H9 (cell line): ENCODE measurements around the gene KLF16. TPM values are rescaled to one million over a fixed set of nuclear protein-coding genes. Genes with fewer than 3 reads are reported as not detected.

Source experiments
- DNase-seq: peaks from one replicate; pipeline ENCODE4 v3.0.0-alpha.2; 2017
- H2AFZ ChIP-seq: one replicate; pipeline ENCODE4 v1.6.1; 2013; ENCODE audit warnings: mild to moderate bottlenecking, low read length, control low read depth, moderate library complexity
- H2AK5ac ChIP-seq: 2 replicates; pipeline ENCODE4 v1.6.1; 2013; ENCODE audit warnings: low read length, control low read depth, mixed read lengths; ENCODE audit not compliant: insufficient read length
- H2BK120ac ChIP-seq: one replicate; pipeline ENCODE4 v1.6.1; 2013; ENCODE audit warnings: low read depth, mild to moderate bottlenecking, low read length, control low read depth, inconsistent platforms; ENCODE audit not compliant: poor library complexity, severe bottlenecking
- H2BK12ac ChIP-seq: 2 replicates; pipeline ENCODE4 v1.6.1; 2013; ENCODE audit warnings: low read length, control low read depth, mixed read lengths, low read depth; ENCODE audit not compliant: insufficient read length
- H2BK15ac ChIP-seq: 2 replicates; pipeline ENCODE4 v1.6.1; 2013; ENCODE audit warnings: low read depth, low read length, control low read depth
- H2BK20ac ChIP-seq: one replicate; pipeline ENCODE4 v1.6.1; 2013; ENCODE audit warnings: low read depth, mild to moderate bottlenecking, low read length, control low read depth, inconsistent platforms; ENCODE audit not compliant: poor library complexity, severe bottlenecking
- H2BK5ac ChIP-seq: 2 replicates; pipeline ENCODE4 v1.6.1; 2013; ENCODE audit warnings: low read length, control low read depth, mixed read lengths; ENCODE audit not compliant: insufficient read length
- H3K14ac ChIP-seq: 2 replicates; pipeline ENCODE4 v1.6.1; 2013; ENCODE audit warnings: low read length, control low read depth; ENCODE audit not compliant: insufficient read depth
- H3K18ac ChIP-seq: 2 replicates; pipeline ENCODE4 v1.6.1; 2013; ENCODE audit warnings: low read depth, mild to moderate bottlenecking, mixed read lengths, low read length, control low read depth; ENCODE audit not compliant: insufficient read length
- H3K23ac ChIP-seq: 2 replicates; pipeline ENCODE4 v1.6.1; 2013; ENCODE audit warnings: low read length, control low read depth, mixed read lengths, low read depth; ENCODE audit not compliant: insufficient read length
- H3K23me2 ChIP-seq: 2 replicates; pipeline ENCODE4 v1.6.1; 2013; ENCODE audit warnings: low read depth, mild to moderate bottlenecking, mixed read lengths, low read length, control low read depth; ENCODE audit not compliant: insufficient read length, poor library complexity, severe bottlenecking
- H3K27ac ChIP-seq: 2 replicates; pipeline ENCODE4 v1.5.1; 2013; ENCODE audit warnings: low read length, control low read depth, mixed read lengths, low read depth; ENCODE audit not compliant: insufficient read length
- H3K27me3 ChIP-seq: 2 replicates; pipeline ENCODE4 v1.6.1; 2013; ENCODE audit warnings: low read length, control low read depth, inconsistent platforms; ENCODE audit not compliant: insufficient read depth
- H3K4ac ChIP-seq: 2 replicates; pipeline ENCODE4 v1.6.1; 2013; ENCODE audit warnings: low read depth, mild to moderate bottlenecking, control low read depth, inconsistent platforms, low read length, moderate library complexity
- H3K4me1 ChIP-seq: 2 replicates; pipeline ENCODE4 v1.6.1; 2013; ENCODE audit warnings: low read length, control low read depth, inconsistent platforms; ENCODE audit not compliant: insufficient read depth
- H3K4me2 ChIP-seq: 2 replicates; pipeline ENCODE4 v1.6.1; 2013; ENCODE audit warnings: low read length, control low read depth, mixed read lengths; ENCODE audit not compliant: insufficient read length, insufficient read depth
- H3K56ac ChIP-seq: 2 replicates; pipeline ENCODE4 v1.6.1; 2013; ENCODE audit warnings: low read depth, mild to moderate bottlenecking, mixed read lengths, low read length, control low read depth; ENCODE audit not compliant: insufficient read length
- H3K79me1 ChIP-seq: 2 replicates; pipeline ENCODE4 v1.6.1; 2013; ENCODE audit warnings: low read depth, mild to moderate bottlenecking, moderate library complexity, low read length, control low read depth, inconsistent platforms; ENCODE audit not compliant: insufficient read depth, poor library complexity, severe bottlenecking
- H3K79me2 ChIP-seq: 2 replicates; pipeline ENCODE4 v1.6.1; 2013; ENCODE audit warnings: low read length, control low read depth, inconsistent platforms; ENCODE audit not compliant: insufficient read depth
- H3K9ac ChIP-seq: 2 replicates; pipeline ENCODE4 v1.6.1; 2013; ENCODE audit warnings: low read length, control low read depth, mixed read lengths; ENCODE audit not compliant: insufficient read length; ENCODE audit errors: extremely low read depth
- H3K9me3 ChIP-seq: one replicate; pipeline ENCODE4 v1.6.1; 2013; ENCODE audit warnings: low read depth, low read length, inconsistent platforms; ENCODE audit not compliant: control insufficient read depth
- H3T11ph ChIP-seq: one replicate; pipeline ENCODE4 v1.6.1; 2013; ENCODE audit warnings: mild to moderate bottlenecking, low read length, control low read depth, inconsistent platforms
- H4K20me1 ChIP-seq: one replicate; pipeline ENCODE4 v1.6.1; 2013; ENCODE audit not compliant: control insufficient read depth, insufficient read length, insufficient read depth
- H4K5ac ChIP-seq: 2 replicates; pipeline ENCODE4 v1.6.1; 2013; ENCODE audit warnings: low read depth, mild to moderate bottlenecking, mixed read lengths, low read length, control low read depth; ENCODE audit not compliant: insufficient read length
- H4K8ac ChIP-seq: replicated peaks from 2 replicates; pipeline ENCODE4 v1.6.1; 2013; ENCODE audit warnings: low read length, control low read depth, mixed read lengths, low read depth; ENCODE audit not compliant: insufficient read length
- H4K91ac ChIP-seq: 2 replicates; pipeline ENCODE4 v1.6.1; 2013; ENCODE audit warnings: low read depth, mild to moderate bottlenecking, moderate library complexity, mixed read lengths, low read length, control low read depth; ENCODE audit not compliant: insufficient read length
- H3K27ac Mint-ChIP-seq, 3 experiments: 2 replicates in 2 of 3; 3 replicates in 1 of 3; pipeline ENCODE4 v1.8.0; 2020 to 2021; ENCODE audit warnings: mixed read lengths in 3 of 3, mild to moderate bottlenecking in 1 of 3, moderate library complexity in 1 of 3
- H3K27me3 Mint-ChIP-seq: 2 replicates; pipeline ENCODE4 v1.8.0; 2021; ENCODE audit warnings: low read depth, mild to moderate bottlenecking, moderate library complexity, mixed read lengths
- H3K36me3 Mint-ChIP-seq, 3 experiments: 2 replicates in 2 of 3; 3 replicates in 1 of 3; pipeline ENCODE4 v1.8.0; 2020 to 2021; ENCODE audit warnings: low read depth in 3 of 3, mixed read lengths in 3 of 3; ENCODE audit not compliant: insufficient read depth in 1 of 3
- H3K4me1 Mint-ChIP-seq, 2 experiments: 2 replicates each; pipeline ENCODE4 v1.8.0; 2020; ENCODE audit warnings: mixed read lengths in 2 of 2
- H3K4me3 Mint-ChIP-seq, 2 experiments: 2 replicates in 1 of 2; 3 replicates in 1 of 2; pipeline ENCODE4 v1.8.0; 2020 to 2021; ENCODE audit warnings: mild to moderate bottlenecking in 2 of 2, mixed read lengths in 2 of 2, moderate library complexity in 1 of 2
- H3K9me3 Mint-ChIP-seq, 2 experiments: 2 replicates in 1 of 2; 3 replicates in 1 of 2; pipeline ENCODE4 v1.8.0; 2020; ENCODE audit warnings: mild to moderate bottlenecking in 2 of 2, mixed read lengths in 2 of 2, moderate library complexity in 1 of 2
- CTCF ChIP-seq: fragments of 200-600 bp; sonication (generic); conservative IDR thresholded peaks from 3 replicates; pipeline ENCODE4 v1.8.0; 2021; ENCODE audit warnings: antibody characterized with exemption, mild to moderate bottlenecking
- WGBS: extraction: QIAGEN DNeasy Blood & Tissue Kit; methylation state at CpG from one replicate; pipeline ENCODE4 v1.1.7; 2013; ENCODE audit warnings: missing lambda C conversion rate, low lambda C conversion rate, mixed read lengths; ENCODE audit not compliant: insufficient read length; ENCODE audit errors: extremely low coverage; 5-methylcytosine and 5-hydroxymethylcytosine counted together
- total RNA-seq: library from RNA; stranded (reverse); gene quantifications from 2 replicates; pipeline ENCODE4 v1.2.1, GENCODE V29; 2021

KLF16 gene
- total RNA-seq, 1 experiment from 2014 or later: 66.8 TPM

- Histone ChIP-seq H3K4ac (no peak overlapping the region), H3K4me2 (no peak overlapping the region), H2BK15ac (no peak overlapping the region), H3K9me3 (no peaks in the 10 kb centered on the region), H3K79me2 (peaks cover 9% of the 10 kb centered on the region; the same call in 1 of the 2 replicates), H2BK5ac (no peak overlapping the region), H2BK12ac (no peak overlapping the region), H2AFZ (no peak overlapping the region), H3K23ac (no peak overlapping the region), H3K27me3 (no peaks in the 10 kb centered on the region), H4K5ac (no peak overlapping the region), H3K27ac (no peak overlapping the region), H3K9ac (no peak overlapping the region), H4K8ac (no peak overlapping the region), H2BK20ac (no peak overlapping the region), H3K23me2 (peaks cover 21% of the 10 kb centered on the region), H3K18ac (no peak overlapping the region), H2BK120ac (no peak overlapping the region), H3K56ac (no peak overlapping the region), H2AK5ac (no peak overlapping the region), H4K91ac (no peak overlapping the region), H3K14ac (no peak overlapping the region), H3K79me1 (peaks cover 10% of the 10 kb centered on the region), H4K20me1 (no peaks in the 10 kb centered on the region), H3T11ph (no peak overlapping the region), H3K4me1 (no peaks in the 10 kb centered on the region; the same call in 1 of the 2 replicates)
- H3K4me3 Mint-ChIP-seq: peak overlapping the region; percentile 98 to 99
- WGBS: no CpG with 5 or more reads among the region's 29 CpGs
- peaks cover 0 to 12% (median 2%) of the 10 kb centered on the region in 3 experiments; a peak in 3 of 7 replicates for H3K36me3 Mint-ChIP-seq
- no peaks in the 10 kb centered on the region for H3K9me3 Mint-ChIP-seq
- H3K27me3 Mint-ChIP-seq: no peaks in the 10 kb centered on the region
- peak overlapping the region in 1 of 3 experiments; percentile 55; a peak in 3 of 7 replicates for H3K27ac Mint-ChIP-seq
- peaks cover 14 to 15% of the 10 kb centered on the region in 2 experiments for H3K4me1 Mint-ChIP-seq
- DNase-seq: peak; percentile 30
- TF ChIP-seq CTCF: no peak
Observed at GRCh38 chr19:1873524-1874473, 10.4 kb upstream of the KLF16 start.
